Stimulated activated effector memory CD8-positive, alpha-beta T cell treated with anti-CD3 and anti-CD28 coated beads, Interleukin-12 subunit alpha, Interleukin-12 subunit beta, amount 100 ng/mL, for 72 hours (primary cell): ENCODE measurements around the gene COX10.
A peak's percentile ranks its signal among the peaks of the same experiment; 100 is the strongest.
"Not testable (repeated sequence)": the region's sequence is repeated elsewhere in the genome, so short reads cannot be mapped to it uniquely, and the experiment has no call there.

Experiments
- ATAC-seq: fragments of 150-1000 bp; cut with Tn5 transposase; 2 replicates; pipeline ENCODE4 v1.10.0; 2021
- DNase-seq, 2 donors: peaks; one replicate each; pipeline ENCODE4 v3.0.0; 2021 to 2022; ENCODE audit warnings: low spot score in 2 of 2
- H3K27ac Mint-ChIP-seq: one replicate; pipeline ENCODE4 v1.8.0; 2022; ENCODE audit warnings: mild to moderate bottlenecking, mixed read lengths
- H3K36me3 Mint-ChIP-seq: one replicate; pipeline ENCODE4 v1.8.0; 2022; ENCODE audit warnings: mild to moderate bottlenecking, mixed read lengths
- H3K4me1 Mint-ChIP-seq: one replicate; pipeline ENCODE4 v1.8.0; 2022; ENCODE audit warnings: mixed read lengths
- H3K4me3 Mint-ChIP-seq: one replicate; pipeline ENCODE4 v1.8.0; 2022; ENCODE audit warnings: mild to moderate bottlenecking, mixed read lengths
- H3K9me3 Mint-ChIP-seq: one replicate; pipeline ENCODE4 v1.8.0; 2022; ENCODE audit warnings: mixed read lengths

The COX10 gene

DNA sequence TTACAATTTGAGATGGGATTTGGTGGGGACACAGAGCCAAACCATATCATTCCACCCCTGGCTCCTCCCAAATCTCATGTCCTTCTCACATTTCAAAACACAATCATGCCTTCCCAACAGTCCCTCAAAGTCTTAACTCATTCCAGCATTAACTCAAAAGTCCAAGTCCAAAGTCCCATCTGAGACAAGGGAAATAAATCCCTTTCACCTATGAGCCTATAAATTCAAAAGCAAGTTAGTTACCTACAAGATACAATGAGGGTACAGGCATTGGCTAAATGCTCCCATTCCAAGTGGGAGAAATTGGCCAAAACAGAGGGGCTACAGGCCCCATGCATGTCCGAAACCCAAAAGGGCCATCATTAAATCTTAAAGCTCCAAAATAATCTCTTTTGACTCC lies 98.5 kb downstream of the COX10 start:
- DNase-seq, ATAC-seq, H3K4me3 Mint-ChIP-seq, H3K27ac Mint-ChIP-seq, H3K9me3 Mint-ChIP-seq: not testable (repeated sequence)
- Mint-ChIP-seq H3K36me3 (peaks cover 10% of the 10 kb centered on the region), H3K4me1 (peaks cover 14% of the 10 kb centered on the region)

DNA sequence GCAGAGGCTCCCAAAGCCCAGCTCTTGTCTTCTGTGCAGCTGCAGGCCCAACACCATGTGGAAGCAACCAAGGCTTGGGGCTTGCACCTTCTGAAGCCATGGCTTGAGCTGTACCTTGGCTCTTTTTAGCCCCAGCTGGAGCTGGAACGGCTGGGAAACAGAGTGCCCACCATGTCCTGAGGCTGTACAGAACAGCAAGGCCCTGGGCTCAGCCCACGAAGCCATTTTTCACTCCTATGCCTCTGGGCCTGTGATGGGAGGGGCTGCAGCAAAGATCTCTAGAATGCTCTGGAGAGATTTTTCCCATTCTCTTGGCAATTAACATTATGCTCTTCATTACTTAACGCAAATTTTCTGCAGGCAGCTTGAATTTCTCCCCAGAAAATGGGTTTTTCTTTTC lies 99.3 kb downstream of the COX10 start:
- no peak overlapping the region for H3K4me3 Mint-ChIP-seq
- peaks cover 3% of the 10 kb centered on the region for H3K36me3 Mint-ChIP-seq
- no peak for ATAC-seq
- no peak for DNase-seq
- peaks cover 14% of the 10 kb centered on the region for H3K4me1 Mint-ChIP-seq
- peaks cover 5% of the 10 kb centered on the region for H3K9me3 Mint-ChIP-seq
- no peak overlapping the region for H3K27ac Mint-ChIP-seq

DNA sequence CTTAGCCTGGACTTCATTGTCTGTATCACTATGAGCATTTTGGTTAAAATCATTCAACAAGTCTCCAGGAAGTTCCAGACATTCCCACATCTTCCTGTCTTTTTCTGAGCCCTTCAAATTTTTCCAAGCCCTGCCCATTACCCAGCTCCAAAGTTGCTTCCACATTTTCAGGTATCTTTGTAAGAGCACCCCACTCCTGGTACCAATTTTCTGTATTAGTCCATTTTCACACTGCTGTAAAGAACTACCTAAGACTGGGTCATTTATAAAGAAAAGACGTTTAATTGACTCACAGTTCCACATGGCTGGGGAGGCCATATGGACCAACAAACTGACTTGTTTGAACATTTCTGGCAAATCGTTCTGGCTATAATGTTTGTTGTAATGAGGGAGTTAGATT lies 100.0 kb downstream of the COX10 start:
- ATAC-seq, result no peak
- H3K27ac Mint-ChIP-seq, result no peak overlapping the region
- H3K4me1 Mint-ChIP-seq, result peaks cover 14% of the 10 kb centered on the region
- DNase-seq, result no peak
- peaks cover 3% of the 10 kb centered on the region for H3K36me3 Mint-ChIP-seq
- no peak overlapping the region for H3K4me3 Mint-ChIP-seq
- peaks cover 5% of the 10 kb centered on the region for H3K9me3 Mint-ChIP-seq

DNA sequence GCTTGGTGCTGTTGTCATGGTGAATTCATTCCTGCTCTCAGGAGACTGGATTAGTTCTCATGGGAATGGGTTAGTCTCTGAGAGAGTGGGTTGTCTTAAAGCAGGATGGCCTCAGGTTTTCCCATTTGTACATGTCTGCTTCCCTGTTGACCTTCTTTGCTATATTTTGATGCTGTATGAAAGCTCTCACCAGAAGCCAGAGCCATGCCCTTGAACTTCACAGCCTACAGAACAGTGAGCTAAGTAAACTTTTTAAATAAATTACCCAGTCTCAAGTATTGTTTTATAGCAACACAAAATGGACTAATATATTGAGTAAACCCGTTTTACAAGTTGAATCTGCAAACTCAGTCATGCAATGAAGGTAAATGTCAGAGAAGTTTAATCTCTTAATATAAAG lies 100.6 kb downstream of the COX10 start:
- DNase-seq (no peak), ATAC-seq (no peak)
- peaks cover 14% of the 10 kb centered on the region for H3K4me1 Mint-ChIP-seq
- H3K36me3 Mint-ChIP-seq, result peaks cover 4% of the 10 kb centered on the region
- H3K27ac Mint-ChIP-seq, result no peak overlapping the region
- peaks cover 5% of the 10 kb centered on the region for H3K9me3 Mint-ChIP-seq
- no peak overlapping the region for H3K4me3 Mint-ChIP-seq

DNA sequence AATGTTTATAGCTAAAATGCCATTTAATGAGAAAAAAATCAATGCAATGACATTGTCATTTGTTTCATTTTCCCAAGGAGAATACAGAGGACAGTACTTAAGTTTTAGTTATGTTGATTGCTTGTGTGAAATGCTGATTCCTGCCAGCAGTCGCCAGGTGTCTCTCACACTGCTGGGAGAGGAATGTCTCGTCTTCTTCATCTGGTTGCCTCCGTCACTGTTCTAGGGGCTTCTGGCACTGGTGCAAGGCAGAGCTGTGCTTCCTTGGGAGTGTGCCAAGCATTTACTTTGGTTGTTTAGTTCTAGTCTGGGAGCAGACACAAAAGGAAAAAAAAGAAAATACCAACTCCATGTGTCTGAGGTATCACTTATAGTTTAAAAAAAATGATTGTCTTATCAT lies 107.7 kb downstream of the COX10 start:
- not testable (repeated sequence) for H3K4me1 Mint-ChIP-seq, H3K4me3 Mint-ChIP-seq, H3K36me3 Mint-ChIP-seq, ATAC-seq, DNase-seq, H3K27ac Mint-ChIP-seq, H3K9me3 Mint-ChIP-seq

DNA sequence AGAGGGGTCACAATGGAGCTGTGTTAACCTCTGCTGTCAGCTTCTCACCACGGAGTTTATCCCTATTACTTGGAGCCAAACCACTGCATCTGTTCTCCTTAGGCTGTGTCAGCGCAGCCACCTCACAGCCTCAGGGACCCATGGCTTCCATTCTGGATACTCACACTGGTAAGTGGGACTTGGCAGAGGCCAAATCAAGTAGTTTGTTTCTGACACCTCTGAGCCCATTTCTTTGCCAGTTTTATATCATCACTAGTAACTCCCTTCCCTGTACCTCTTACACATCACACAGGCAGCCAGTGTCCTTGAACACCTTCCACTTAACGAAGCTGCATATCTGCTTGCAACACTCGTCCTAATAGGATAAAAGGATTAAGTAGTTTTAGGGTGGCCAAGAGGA lies 108.5 kb downstream of the COX10 start:
- not testable (repeated sequence) for H3K27ac Mint-ChIP-seq, DNase-seq, H3K4me3 Mint-ChIP-seq, H3K4me1 Mint-ChIP-seq, H3K9me3 Mint-ChIP-seq, ATAC-seq, H3K36me3 Mint-ChIP-seq

DNA sequence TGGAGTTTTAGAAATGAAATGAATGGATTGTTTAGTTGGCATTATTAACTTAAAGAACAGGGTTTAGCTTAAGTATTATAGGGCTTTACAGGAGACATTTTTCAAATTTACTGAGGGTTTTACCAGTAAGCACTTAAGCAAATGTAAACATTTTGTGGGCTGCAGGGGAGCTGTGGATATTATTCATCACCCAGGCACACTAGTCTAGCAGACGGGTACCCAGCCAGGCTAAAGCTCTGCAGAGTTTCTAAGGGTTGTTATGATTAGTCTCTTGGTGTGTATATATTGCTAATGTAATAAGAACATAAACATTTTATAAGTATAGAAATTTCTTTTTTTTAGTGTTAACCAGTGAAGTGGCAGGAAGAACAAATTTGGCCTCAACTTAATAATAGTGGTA lies 110.6 kb downstream of the COX10 start:
- not testable (repeated sequence) for H3K4me1 Mint-ChIP-seq, DNase-seq, ATAC-seq, H3K36me3 Mint-ChIP-seq, H3K9me3 Mint-ChIP-seq, H3K4me3 Mint-ChIP-seq, H3K27ac Mint-ChIP-seq

DNA sequence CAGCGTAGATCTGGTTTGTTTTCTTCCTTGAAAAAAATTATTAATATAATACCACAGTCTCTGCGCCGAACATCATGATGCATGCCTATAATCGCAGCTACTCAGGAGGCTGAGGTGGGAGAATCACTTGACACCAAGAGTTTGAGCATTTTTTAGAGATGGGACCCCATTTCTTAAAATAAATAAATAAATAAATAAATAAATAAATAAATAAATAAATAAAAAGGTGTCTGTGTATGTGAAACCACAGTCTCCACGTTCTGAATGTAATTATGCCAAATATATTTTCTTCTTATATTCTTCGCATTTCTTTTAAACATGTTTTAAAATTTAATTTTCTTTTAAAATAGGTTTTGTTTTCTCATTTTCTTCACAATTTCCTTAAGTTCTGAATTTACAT lies 112.8 kb downstream of the COX10 start:
- H3K36me3 Mint-ChIP-seq, H3K4me3 Mint-ChIP-seq, DNase-seq, H3K9me3 Mint-ChIP-seq, H3K27ac Mint-ChIP-seq, H3K4me1 Mint-ChIP-seq, ATAC-seq: not testable (repeated sequence)

DNA sequence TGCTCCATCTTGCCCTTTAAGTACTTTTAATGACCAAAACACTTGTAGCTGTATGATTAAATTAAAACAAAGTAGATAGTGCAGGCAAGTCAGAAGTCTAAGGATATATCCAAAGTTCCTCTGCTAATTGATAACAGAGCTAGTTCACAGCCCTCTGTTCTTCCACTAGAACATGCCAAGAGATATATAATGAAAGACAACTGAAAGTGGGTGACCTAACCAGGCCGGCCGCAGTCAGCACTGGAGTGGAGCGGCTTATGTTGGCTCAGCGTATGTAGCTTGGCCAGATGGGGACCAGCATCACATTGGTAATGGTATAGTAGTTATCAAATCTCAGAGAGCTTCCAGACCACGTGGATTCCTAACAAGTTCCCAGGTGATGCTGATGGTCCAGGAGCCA lies 115.2 kb downstream of the COX10 start:
- H3K4me1 Mint-ChIP-seq, H3K27ac Mint-ChIP-seq, ATAC-seq, DNase-seq, H3K9me3 Mint-ChIP-seq, H3K4me3 Mint-ChIP-seq, H3K36me3 Mint-ChIP-seq: not testable (repeated sequence)

DNA sequence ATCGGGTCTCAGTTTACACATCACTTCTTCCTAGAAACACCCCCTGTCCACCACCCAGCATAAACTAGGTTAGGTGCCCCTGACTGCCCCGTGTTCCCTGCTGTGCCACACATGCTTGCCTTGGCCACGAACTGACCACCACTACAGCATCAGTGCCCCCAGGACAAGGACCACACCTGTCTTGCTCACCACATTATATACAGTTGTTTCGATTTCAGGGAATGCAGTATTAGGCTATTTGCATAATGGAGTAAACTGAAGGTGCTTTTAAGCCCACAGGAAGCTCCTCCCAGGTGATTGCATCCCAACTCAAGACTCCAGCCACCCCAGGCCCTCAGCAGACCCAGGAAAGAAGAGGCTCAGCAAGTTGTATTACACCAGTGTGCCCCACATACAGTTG lies 117.1 kb downstream of the COX10 start:
- not testable (repeated sequence) for ATAC-seq, DNase-seq, H3K36me3 Mint-ChIP-seq, H3K4me3 Mint-ChIP-seq, H3K9me3 Mint-ChIP-seq, H3K27ac Mint-ChIP-seq
- H3K4me1 Mint-ChIP-seq, result peaks cover 15% of the 10 kb centered on the region

DNA sequence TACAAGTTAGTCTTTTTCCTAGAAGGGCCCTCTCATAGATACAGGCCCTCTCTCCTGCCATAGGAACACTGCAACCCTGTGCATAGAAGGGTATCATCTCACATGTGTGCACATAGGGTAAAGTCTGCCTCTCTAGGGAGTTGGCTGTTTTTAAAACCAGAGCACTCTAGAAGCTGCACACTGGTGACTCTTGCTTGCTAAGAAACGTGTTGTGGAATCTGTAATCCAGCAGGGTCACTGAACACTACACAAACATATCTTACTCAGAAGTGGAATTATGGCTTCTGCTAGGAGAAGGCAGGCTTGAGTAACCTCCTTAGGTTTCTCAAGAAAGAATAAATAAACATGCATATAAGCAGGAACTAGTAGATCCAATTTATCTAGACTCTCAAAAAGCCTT lies 121.5 kb downstream of the COX10 start:
- H3K4me3 Mint-ChIP-seq, H3K27ac Mint-ChIP-seq, H3K36me3 Mint-ChIP-seq, DNase-seq, H3K9me3 Mint-ChIP-seq: not testable (repeated sequence)
- ATAC-seq, result peak; percentile 36
- peaks cover 39% of the 10 kb centered on the region for H3K4me1 Mint-ChIP-seq

DNA sequence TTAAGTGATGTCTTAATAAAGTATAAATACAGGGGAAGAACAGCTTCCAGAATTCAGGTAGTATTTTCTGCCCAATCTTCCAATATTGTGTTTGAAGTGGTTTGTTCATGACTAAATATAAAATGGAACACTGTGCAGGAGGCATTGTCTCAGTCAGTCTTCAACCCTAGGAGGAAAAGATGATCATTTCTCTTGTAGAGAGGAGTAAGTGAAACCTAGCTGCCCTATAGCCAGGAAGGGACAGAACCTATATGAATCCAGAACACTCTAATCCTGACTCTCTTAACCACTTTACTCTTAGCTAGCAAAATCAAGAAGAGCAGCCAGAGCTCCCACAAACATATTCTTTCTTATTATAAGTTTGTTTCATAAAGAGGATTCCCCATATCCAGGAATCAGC lies 122.2 kb downstream of the COX10 start:
- not testable (repeated sequence) for H3K9me3 Mint-ChIP-seq, H3K27ac Mint-ChIP-seq, H3K4me3 Mint-ChIP-seq, DNase-seq, ATAC-seq, H3K36me3 Mint-ChIP-seq
- H3K4me1 Mint-ChIP-seq, result peaks cover 46% of the 10 kb centered on the region

DNA sequence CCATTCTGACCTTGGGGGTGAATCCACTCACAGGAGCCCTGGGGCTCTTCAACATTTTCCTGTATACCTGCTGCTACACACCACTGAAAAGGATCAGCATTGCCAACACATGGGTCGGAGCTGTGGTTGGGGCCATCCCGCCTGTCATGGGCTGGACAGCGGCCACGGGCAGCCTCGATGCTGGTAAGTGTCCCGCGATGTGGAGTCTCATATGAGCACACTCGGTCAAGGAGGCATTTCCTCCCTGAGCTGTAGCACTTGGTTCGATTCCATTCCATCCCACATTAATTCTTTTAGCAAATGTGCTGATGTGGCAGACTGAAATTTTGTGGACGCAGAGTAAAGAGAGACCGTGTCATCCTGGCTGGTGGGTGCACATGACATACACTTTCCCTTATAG lies 122.7 kb downstream of the COX10 start:
- Mint-ChIP-seq H3K4me1 (peaks cover 51% of the 10 kb centered on the region), H3K4me3 (peak overlapping the region; percentile 14)
- not testable (repeated sequence) for H3K9me3 Mint-ChIP-seq, H3K36me3 Mint-ChIP-seq, H3K27ac Mint-ChIP-seq, ATAC-seq
- peak in 1 of 2 donors; percentile 47 for DNase-seq

DNA sequence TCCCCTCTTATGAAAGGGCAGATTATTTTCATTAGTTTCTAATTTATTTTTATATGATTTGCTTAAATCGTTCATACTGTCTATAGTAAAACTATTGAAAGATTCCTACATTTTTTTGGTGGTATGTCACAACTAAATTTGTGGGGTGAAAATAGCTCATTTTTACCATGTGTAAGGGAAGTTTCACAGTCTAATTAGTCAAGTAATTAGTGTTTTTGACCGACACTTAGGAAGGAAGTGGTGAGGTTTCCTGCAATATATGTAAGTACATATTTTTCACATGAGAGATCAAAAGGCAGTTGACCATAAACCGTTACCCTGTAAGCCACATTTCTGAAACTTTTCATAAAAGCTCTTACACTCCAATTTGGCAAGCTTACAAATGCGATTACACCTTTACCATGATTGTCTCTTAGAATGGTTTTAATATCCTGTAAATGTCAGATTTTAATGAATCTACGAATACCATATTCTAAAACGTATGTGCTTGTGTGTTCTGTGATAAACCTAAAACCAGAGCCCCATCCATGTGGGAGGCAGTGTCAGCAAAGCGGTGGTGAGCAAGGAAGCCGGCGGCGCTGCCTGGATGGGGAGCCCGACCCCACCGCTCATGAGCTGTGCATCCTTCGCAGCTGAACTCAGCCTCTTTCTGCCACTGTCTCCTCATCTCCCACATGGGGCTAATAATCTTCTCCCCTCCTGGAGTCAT lies 123.5 kb downstream of the COX10 start:
- peak in 1 of 2 donors; percentile 64 for DNase-seq
- peaks cover 59% of the 10 kb centered on the region for H3K4me1 Mint-ChIP-seq
- H3K27ac Mint-ChIP-seq, result peak overlapping the region; percentile 43
- H3K4me3 Mint-ChIP-seq, result peak overlapping the region; percentile 43
- not testable (repeated sequence) for H3K9me3 Mint-ChIP-seq, H3K36me3 Mint-ChIP-seq
- peak; percentile 61 for ATAC-seq

DNA sequence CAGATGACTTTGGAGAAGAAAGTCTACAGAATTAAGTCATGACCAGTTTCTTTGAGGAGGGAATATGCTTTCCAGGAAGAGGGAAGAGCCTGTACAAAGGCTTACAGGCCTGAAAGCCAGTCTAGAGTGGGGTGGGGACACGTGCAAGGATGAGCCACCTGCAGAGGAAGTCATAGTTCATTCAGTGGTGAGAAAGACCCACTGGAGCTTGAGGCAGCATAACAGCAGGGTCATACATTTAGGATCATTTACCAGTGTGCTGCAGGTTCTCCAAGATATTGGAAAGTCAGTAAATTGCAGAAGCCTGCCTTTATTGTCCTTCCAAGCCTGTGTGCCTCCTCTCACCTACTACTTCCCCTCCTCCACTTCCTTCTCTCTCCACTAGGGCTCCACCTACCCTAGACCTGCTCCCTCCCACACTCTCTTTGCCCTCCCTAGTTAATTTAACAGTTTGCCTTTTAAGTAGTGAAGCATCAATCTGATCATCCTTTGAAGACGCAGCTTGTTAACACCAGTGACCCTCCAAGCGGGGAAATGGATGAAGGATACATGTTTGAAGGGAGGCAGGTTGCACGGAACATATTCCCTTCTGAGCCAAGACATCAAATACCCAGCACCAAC lies 127.2 kb downstream of the COX10 start:
- Mint-ChIP-seq H3K4me1 (peaks cover 80% of the 10 kb centered on the region), H3K4me3 (peak overlapping the region; percentile 42), H3K36me3 (no peaks in the 10 kb centered on the region)

DNA sequence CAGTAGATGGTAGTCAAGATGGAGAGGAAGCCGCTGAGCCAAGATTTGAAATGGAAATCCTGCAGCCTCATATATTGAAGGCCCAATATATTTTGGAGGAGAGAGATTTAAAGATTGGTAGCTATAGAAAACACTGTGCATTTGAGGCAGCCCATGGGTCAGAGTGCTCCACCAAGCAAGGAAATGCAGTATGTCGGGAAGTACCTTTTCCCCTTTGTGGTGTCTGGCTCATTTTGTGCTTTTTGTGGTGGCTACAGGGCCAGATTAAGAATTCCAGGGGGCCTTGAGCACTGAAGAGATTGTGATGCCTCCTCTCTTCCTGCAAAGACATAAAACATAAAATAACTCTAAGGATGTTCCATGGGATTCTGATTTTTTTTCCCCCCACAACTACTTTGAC lies 127.8 kb downstream of the COX10 start:
- no peaks in the 10 kb centered on the region for H3K9me3 Mint-ChIP-seq
- H3K4me3 Mint-ChIP-seq, result peak overlapping the region; percentile 42
- DNase-seq (no peak), ATAC-seq (no peak)
- H3K4me1 Mint-ChIP-seq, result peaks cover 81% of the 10 kb centered on the region
- no peaks in the 10 kb centered on the region for H3K36me3 Mint-ChIP-seq
- H3K27ac Mint-ChIP-seq, result peak overlapping the region; percentile 78

More for the DNA sequence above, 127.2 kb downstream of the COX10 start:
- ATAC-seq (no peak), DNase-seq (no peak)
- Mint-ChIP-seq H3K27ac (peak overlapping the region; percentile 78), H3K9me3 (no peaks in the 10 kb centered on the region)
